GM13977 (cell line): Measurements from ENCODE around the gene NELL1.

Source experiments
- DNase-seq: peaks from one replicate; pipeline ENCODE4 v3.0.0; 2012; ENCODE audit warnings: low spot score
- CTCF ChIP-seq: IDR thresholded peaks from 2 replicates; pipeline ENCODE4 v1.5.1; 2012; ENCODE audit warnings: mild to moderate bottlenecking, control low read depth; ENCODE audit not compliant: insufficient read depth; ENCODE audit errors: extremely low read depth, missing control alignments
- in situ Hi-C: fragments of 300-500 bp; cut with MboI; formaldehyde crosslinking; loops from one replicate; pipeline ENCODE4 v1.12.0; 2022; ENCODE audit warnings: low sequenced_read_pairs, low pct_unique_long_range_greater_than_20kb, mixed read lengths, inconsistent platforms; ENCODE audit not compliant: unreplicated experiment

NELL1 gene

GRCh38 chr11:20762116-20762844, 92.9 kb downstream of the NELL1 start:
- DNase-seq: no peak
- no peak for TF ChIP-seq CTCF
- in situ Hi-C loops: no loop called here

GRCh38 chr11:20762980-20763379, 93.6 kb downstream of the NELL1 start:
- no peak for TF ChIP-seq CTCF
- DNase-seq: no peak
- in situ Hi-C loops: no loop called here

DNA sequence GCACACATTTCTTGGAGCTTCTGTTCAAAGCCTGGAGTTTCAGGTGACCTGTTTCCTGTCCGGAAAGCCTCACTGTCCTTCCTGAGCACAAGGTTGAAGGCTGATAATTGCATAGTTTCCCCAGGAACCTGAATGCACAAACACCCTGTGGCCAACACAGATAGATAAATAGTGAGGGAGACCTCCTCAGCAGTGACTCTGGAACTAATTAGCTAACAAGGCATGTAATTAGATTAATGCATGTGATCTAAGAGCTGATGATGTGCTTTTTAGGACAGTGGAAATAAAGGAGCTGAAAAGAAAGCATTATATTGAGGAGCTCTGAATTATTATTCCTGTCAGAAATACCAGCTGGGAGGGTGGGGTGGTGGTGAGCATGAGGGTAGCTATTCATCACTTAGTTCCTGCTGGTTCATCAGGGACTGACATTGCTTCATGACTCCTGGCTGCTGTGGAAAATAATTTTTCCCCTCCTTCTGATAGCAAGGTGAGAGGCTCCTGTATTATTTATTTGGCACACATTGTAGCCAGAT, 101.1 kb downstream of the NELL1 start:
- no peak for DNase-seq
- no peak for TF ChIP-seq CTCF
- in situ Hi-C loops: no loop called here

GRCh38 chr11:20771026-20771425, 101.6 kb downstream of the NELL1 start:
- in situ Hi-C loops: no loop called here
- TF ChIP-seq CTCF: no peak
- no peak for DNase-seq

DNA sequence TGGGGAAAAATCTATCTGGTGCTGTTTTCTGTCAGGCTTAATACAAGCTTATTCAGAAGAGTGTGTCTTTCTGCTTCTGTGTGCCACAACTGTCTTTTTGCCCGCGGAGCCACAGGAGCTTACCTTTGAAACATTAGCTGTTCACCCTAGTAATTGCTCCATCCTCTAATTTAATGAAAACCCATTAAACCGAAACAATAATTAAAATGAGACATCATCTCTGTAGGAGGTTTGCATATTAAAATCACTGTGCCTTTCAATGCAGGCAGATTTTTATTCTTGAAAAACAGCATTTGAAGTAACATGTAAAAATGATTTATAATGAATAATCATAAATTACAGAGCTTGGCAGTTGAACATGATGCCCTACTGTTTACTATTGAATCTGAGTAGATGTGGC, 102.3 kb downstream of the NELL1 start:
- in situ Hi-C loops: no loop called here
- no peak for TF ChIP-seq CTCF
- no peak for DNase-seq

DNA sequence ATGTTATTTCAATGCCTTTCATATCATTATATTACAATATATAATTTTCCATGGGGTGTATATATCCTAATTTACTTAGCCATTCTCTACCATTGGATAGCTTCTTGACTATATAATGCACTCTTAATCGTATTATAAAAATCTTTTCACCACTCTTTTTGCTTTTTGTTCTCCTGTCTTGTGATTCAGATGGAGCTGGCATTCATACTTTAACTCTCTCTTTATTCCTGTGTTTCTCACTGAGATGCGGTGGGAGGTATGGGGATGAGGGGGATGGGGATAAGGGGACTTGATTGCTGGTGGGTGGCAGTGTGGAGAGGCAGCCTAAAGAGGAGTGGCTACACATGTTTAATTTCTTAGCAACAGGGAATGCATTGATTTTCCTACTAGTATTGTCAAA, 105.9 kb downstream of the NELL1 start:
- in situ Hi-C loops: loop anchor here (25.0 kb wide), 1 partner anchor 112 kb away; no protein-coding TSS in a partner anchor
- DNase-seq: no peak
- TF ChIP-seq CTCF: no peak
